H9 (cell line): ENCODE results near the gene GRID1. TPM values are rescaled to one million over a fixed set of nuclear protein-coding genes. Genes with fewer than 3 reads are reported as not detected.
"Not testable (repeated sequence)": the region's sequence is repeated elsewhere in the genome, so short reads cannot be mapped to it uniquely, and the experiment has no call there.

Experiments used
- DNase-seq: peaks from one replicate; pipeline ENCODE4 v3.0.0-alpha.2; 2017
- H2AFZ ChIP-seq: one replicate; pipeline ENCODE4 v1.6.1; 2013; ENCODE audit warnings: mild to moderate bottlenecking, low read length, control low read depth, moderate library complexity
- H2AK5ac ChIP-seq: 2 replicates; pipeline ENCODE4 v1.6.1; 2013; ENCODE audit warnings: low read length, control low read depth, mixed read lengths; ENCODE audit not compliant: insufficient read length
- H2BK120ac ChIP-seq: one replicate; pipeline ENCODE4 v1.6.1; 2013; ENCODE audit warnings: low read depth, mild to moderate bottlenecking, low read length, control low read depth, inconsistent platforms; ENCODE audit not compliant: poor library complexity, severe bottlenecking
- H2BK12ac ChIP-seq: 2 replicates; pipeline ENCODE4 v1.6.1; 2013; ENCODE audit warnings: low read length, control low read depth, mixed read lengths, low read depth; ENCODE audit not compliant: insufficient read length
- H2BK15ac ChIP-seq: 2 replicates; pipeline ENCODE4 v1.6.1; 2013; ENCODE audit warnings: low read depth, low read length, control low read depth
- H2BK20ac ChIP-seq: one replicate; pipeline ENCODE4 v1.6.1; 2013; ENCODE audit warnings: low read depth, mild to moderate bottlenecking, low read length, control low read depth, inconsistent platforms; ENCODE audit not compliant: poor library complexity, severe bottlenecking
- H2BK5ac ChIP-seq: 2 replicates; pipeline ENCODE4 v1.6.1; 2013; ENCODE audit warnings: low read length, control low read depth, mixed read lengths; ENCODE audit not compliant: insufficient read length
- H3K14ac ChIP-seq: 2 replicates; pipeline ENCODE4 v1.6.1; 2013; ENCODE audit warnings: low read length, control low read depth; ENCODE audit not compliant: insufficient read depth
- H3K18ac ChIP-seq: 2 replicates; pipeline ENCODE4 v1.6.1; 2013; ENCODE audit warnings: low read depth, mild to moderate bottlenecking, mixed read lengths, low read length, control low read depth; ENCODE audit not compliant: insufficient read length
- H3K23ac ChIP-seq: 2 replicates; pipeline ENCODE4 v1.6.1; 2013; ENCODE audit warnings: low read length, control low read depth, mixed read lengths, low read depth; ENCODE audit not compliant: insufficient read length
- H3K23me2 ChIP-seq: 2 replicates; pipeline ENCODE4 v1.6.1; 2013; ENCODE audit warnings: low read depth, mild to moderate bottlenecking, mixed read lengths, low read length, control low read depth; ENCODE audit not compliant: insufficient read length, poor library complexity, severe bottlenecking
- H3K27ac ChIP-seq: 2 replicates; pipeline ENCODE4 v1.5.1; 2013; ENCODE audit warnings: low read length, control low read depth, mixed read lengths, low read depth; ENCODE audit not compliant: insufficient read length
- H3K27me3 ChIP-seq: 2 replicates; pipeline ENCODE4 v1.6.1; 2013; ENCODE audit warnings: low read length, control low read depth, inconsistent platforms; ENCODE audit not compliant: insufficient read depth
- H3K4ac ChIP-seq: 2 replicates; pipeline ENCODE4 v1.6.1; 2013; ENCODE audit warnings: low read depth, mild to moderate bottlenecking, control low read depth, inconsistent platforms, low read length, moderate library complexity
- H3K4me1 ChIP-seq: 2 replicates; pipeline ENCODE4 v1.6.1; 2013; ENCODE audit warnings: low read length, control low read depth, inconsistent platforms; ENCODE audit not compliant: insufficient read depth
- H3K4me2 ChIP-seq: 2 replicates; pipeline ENCODE4 v1.6.1; 2013; ENCODE audit warnings: low read length, control low read depth, mixed read lengths; ENCODE audit not compliant: insufficient read length, insufficient read depth
- H3K56ac ChIP-seq: 2 replicates; pipeline ENCODE4 v1.6.1; 2013; ENCODE audit warnings: low read depth, mild to moderate bottlenecking, mixed read lengths, low read length, control low read depth; ENCODE audit not compliant: insufficient read length
- H3K79me1 ChIP-seq: 2 replicates; pipeline ENCODE4 v1.6.1; 2013; ENCODE audit warnings: low read depth, mild to moderate bottlenecking, moderate library complexity, low read length, control low read depth, inconsistent platforms; ENCODE audit not compliant: insufficient read depth, poor library complexity, severe bottlenecking
- H3K79me2 ChIP-seq: 2 replicates; pipeline ENCODE4 v1.6.1; 2013; ENCODE audit warnings: low read length, control low read depth, inconsistent platforms; ENCODE audit not compliant: insufficient read depth
- H3K9ac ChIP-seq: 2 replicates; pipeline ENCODE4 v1.6.1; 2013; ENCODE audit warnings: low read length, control low read depth, mixed read lengths; ENCODE audit not compliant: insufficient read length; ENCODE audit errors: extremely low read depth
- H3K9me3 ChIP-seq: one replicate; pipeline ENCODE4 v1.6.1; 2013; ENCODE audit warnings: low read depth, low read length, inconsistent platforms; ENCODE audit not compliant: control insufficient read depth
- H3T11ph ChIP-seq: one replicate; pipeline ENCODE4 v1.6.1; 2013; ENCODE audit warnings: mild to moderate bottlenecking, low read length, control low read depth, inconsistent platforms
- H4K20me1 ChIP-seq: one replicate; pipeline ENCODE4 v1.6.1; 2013; ENCODE audit not compliant: control insufficient read depth, insufficient read length, insufficient read depth
- H4K5ac ChIP-seq: 2 replicates; pipeline ENCODE4 v1.6.1; 2013; ENCODE audit warnings: low read depth, mild to moderate bottlenecking, mixed read lengths, low read length, control low read depth; ENCODE audit not compliant: insufficient read length
- H4K8ac ChIP-seq: replicated peaks from 2 replicates; pipeline ENCODE4 v1.6.1; 2013; ENCODE audit warnings: low read length, control low read depth, mixed read lengths, low read depth; ENCODE audit not compliant: insufficient read length
- H4K91ac ChIP-seq: 2 replicates; pipeline ENCODE4 v1.6.1; 2013; ENCODE audit warnings: low read depth, mild to moderate bottlenecking, moderate library complexity, mixed read lengths, low read length, control low read depth; ENCODE audit not compliant: insufficient read length
- H3K27ac Mint-ChIP-seq, 3 experiments: 2 replicates in 2 of 3; 3 replicates in 1 of 3; pipeline ENCODE4 v1.8.0; 2020 to 2021; ENCODE audit warnings: mixed read lengths in 3 of 3, mild to moderate bottlenecking in 1 of 3, moderate library complexity in 1 of 3
- H3K27me3 Mint-ChIP-seq: 2 replicates; pipeline ENCODE4 v1.8.0; 2021; ENCODE audit warnings: low read depth, mild to moderate bottlenecking, moderate library complexity, mixed read lengths
- H3K36me3 Mint-ChIP-seq, 3 experiments: 2 replicates in 2 of 3; 3 replicates in 1 of 3; pipeline ENCODE4 v1.8.0; 2020 to 2021; ENCODE audit warnings: low read depth in 3 of 3, mixed read lengths in 3 of 3; ENCODE audit not compliant: insufficient read depth in 1 of 3
- H3K4me1 Mint-ChIP-seq, 2 experiments: 2 replicates each; pipeline ENCODE4 v1.8.0; 2020; ENCODE audit warnings: mixed read lengths in 2 of 2
- H3K4me3 Mint-ChIP-seq, 2 experiments: 2 replicates in 1 of 2; 3 replicates in 1 of 2; pipeline ENCODE4 v1.8.0; 2020 to 2021; ENCODE audit warnings: mild to moderate bottlenecking in 2 of 2, mixed read lengths in 2 of 2, moderate library complexity in 1 of 2
- H3K9me3 Mint-ChIP-seq, 2 experiments: 2 replicates in 1 of 2; 3 replicates in 1 of 2; pipeline ENCODE4 v1.8.0; 2020; ENCODE audit warnings: mild to moderate bottlenecking in 2 of 2, mixed read lengths in 2 of 2, moderate library complexity in 1 of 2
- CTCF ChIP-seq: fragments of 200-600 bp; sonication (generic); conservative IDR thresholded peaks from 3 replicates; pipeline ENCODE4 v1.8.0; 2021; ENCODE audit warnings: antibody characterized with exemption, mild to moderate bottlenecking
- WGBS: extraction: QIAGEN DNeasy Blood & Tissue Kit; methylation state at CpG from one replicate; pipeline ENCODE4 v1.1.7; 2013; ENCODE audit warnings: missing lambda C conversion rate, low lambda C conversion rate, mixed read lengths; ENCODE audit not compliant: insufficient read length; ENCODE audit errors: extremely low coverage; 5-methylcytosine and 5-hydroxymethylcytosine counted together
- total RNA-seq: library from RNA; stranded (reverse); gene quantifications from 2 replicates; pipeline ENCODE4 v1.2.1, GENCODE V29; 2021

The GRID1 gene
- total RNA-seq, 1 experiment from 2014 or later, result 0.35 TPM

- 0 out of 4 replicates have a peak, but pooled peaks cover 2% of the 10 kb centered on the region in 2 experiments for H3K4me1 Mint-ChIP-seq
- Histone ChIP-seq H3K79me1 (no peaks in the 10 kb centered on the region), H4K20me1 (no peaks in the 10 kb centered on the region)
Observed at GRCh38 chr10:86176850-86177536, 189.6 kb downstream of the GRID1 start.

GRCh38 chr10:86175476-86175875 lies 191.1 kb downstream of the GRID1 start:
- H3K79me2 ChIP-seq, H3K23ac ChIP-seq, H2BK20ac ChIP-seq, H4K20me1 ChIP-seq, H3K9ac ChIP-seq, DNase-seq, H2BK15ac ChIP-seq, H2AK5ac ChIP-seq, H4K91ac ChIP-seq, H4K8ac ChIP-seq, H3K27ac ChIP-seq, H2AFZ ChIP-seq, H3K36me3 Mint-ChIP-seq, H3K9me3 Mint-ChIP-seq, H3K27me3 Mint-ChIP-seq, H3K9me3 ChIP-seq, H2BK120ac ChIP-seq, H3K56ac ChIP-seq, H3K4me3 Mint-ChIP-seq, H3K27ac Mint-ChIP-seq, H3K4me1 ChIP-seq, H3K4ac ChIP-seq, H2BK12ac ChIP-seq, H3K4me1 Mint-ChIP-seq, H3K79me1 ChIP-seq, H3T11ph ChIP-seq, H4K5ac ChIP-seq, H3K18ac ChIP-seq, H3K27me3 ChIP-seq, H3K4me2 ChIP-seq, H3K14ac ChIP-seq, H2BK5ac ChIP-seq, H3K23me2 ChIP-seq: not testable (repeated sequence)
- no CpG with 5 or more reads among the region's 10 CpGs for whole genome bisulfite sequencing

More at GRCh38 chr10:86176850-86177536, 189.6 kb downstream of the GRID1 start:
- no peak for TF ChIP-seq CTCF
- peaks cover 5% of the 10 kb centered on the region; the same call in 1 of the 2 replicates for H3K27me3 Mint-ChIP-seq
- Histone ChIP-seq H3K56ac (no peak overlapping the region), H4K5ac (no peak overlapping the region), H3T11ph (no peak overlapping the region), H3K14ac (no peak overlapping the region), H3K23ac (no peak overlapping the region), H3K4ac (no peak overlapping the region), H3K4me1 (no peaks in the 10 kb centered on the region), H2BK5ac (no peak overlapping the region), H3K18ac (no peak overlapping the region), H2AFZ (no peak overlapping the region), H3K4me2 (no peak overlapping the region), H3K27me3 (no peaks in the 10 kb centered on the region), H2BK15ac (no peak overlapping the region), H3K9ac (no peak overlapping the region), H2AK5ac (no peak overlapping the region), H3K23me2 (no peaks in the 10 kb centered on the region), H2BK20ac (no peak overlapping the region), H4K8ac (no peak overlapping the region), H3K27ac (no peak overlapping the region), H3K9me3 (no peaks in the 10 kb centered on the region), H2BK12ac (no peak overlapping the region), H4K91ac (no peak overlapping the region), H2BK120ac (no peak overlapping the region), H3K79me2 (no peaks in the 10 kb centered on the region)
- DNase-seq, result no peak
- no peak overlapping the region for H3K4me3 Mint-ChIP-seq
- no peaks in the 10 kb centered on the region for H3K36me3 Mint-ChIP-seq
- WGBS, result no CpG with 5 or more reads among the region's 10 CpGs
- H3K27ac Mint-ChIP-seq, result no peak overlapping the region
- no peaks in the 10 kb centered on the region for H3K9me3 Mint-ChIP-seq
